GM18907 (cell line): ENCODE measurements around the gene S100A7.
"Not testable (repeated sequence)": the region's sequence is repeated elsewhere in the genome, so short reads cannot be mapped to it uniquely, and the experiment has no call there.

ENCODE experiments used
- ATAC-seq: cut with Tn5 transposase; IDR thresholded peaks from one replicate; pipeline ENCODE4 v1.9.1; 2021; ENCODE audit warnings: mild to moderate bottlenecking, moderate library complexity; ENCODE audit not compliant: unreplicated experiment

The S100A7 gene

DNA sequence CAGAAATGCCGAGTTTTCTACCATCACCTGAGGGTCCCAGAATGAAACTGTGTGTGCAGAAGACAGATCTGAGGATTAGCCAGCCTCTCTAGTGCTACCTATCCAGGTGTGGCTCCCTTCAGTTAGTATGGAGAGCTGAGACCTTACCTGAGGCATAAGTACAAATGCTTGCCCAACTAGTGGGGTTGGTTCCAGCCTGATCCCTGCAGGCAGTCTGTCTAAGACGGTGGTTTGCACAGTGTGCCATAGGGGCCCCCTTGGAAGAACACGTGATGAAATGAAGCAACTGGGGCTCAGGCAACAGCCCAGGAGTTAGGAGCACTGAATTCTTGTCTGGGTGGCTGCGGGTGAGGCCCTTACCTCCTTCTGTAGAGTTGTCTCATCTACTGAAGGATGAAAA is 28.5 kb downstream of the S100A7 start:
- ATAC-seq, result no peak

DNA sequence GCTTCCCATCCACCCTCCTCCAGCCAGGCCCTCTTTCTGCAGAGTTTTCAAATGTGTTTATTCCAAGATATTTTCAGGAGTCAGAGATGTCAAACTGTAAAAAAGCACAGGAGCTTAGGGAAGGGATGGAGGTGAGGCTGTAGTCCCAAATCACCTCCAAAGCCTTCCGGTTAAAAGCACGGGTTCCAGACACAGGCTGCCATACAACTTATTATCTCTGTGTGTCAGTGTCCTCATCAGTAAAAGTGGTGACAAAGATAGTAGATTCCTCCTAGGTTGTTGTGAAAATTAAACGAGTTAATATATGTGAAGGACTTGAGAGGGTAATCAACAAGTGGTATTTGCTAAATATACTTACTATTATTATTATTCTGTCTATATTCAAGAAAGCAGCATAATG is 29.0 kb downstream of the S100A7 start:
- no peak for ATAC-seq

DNA sequence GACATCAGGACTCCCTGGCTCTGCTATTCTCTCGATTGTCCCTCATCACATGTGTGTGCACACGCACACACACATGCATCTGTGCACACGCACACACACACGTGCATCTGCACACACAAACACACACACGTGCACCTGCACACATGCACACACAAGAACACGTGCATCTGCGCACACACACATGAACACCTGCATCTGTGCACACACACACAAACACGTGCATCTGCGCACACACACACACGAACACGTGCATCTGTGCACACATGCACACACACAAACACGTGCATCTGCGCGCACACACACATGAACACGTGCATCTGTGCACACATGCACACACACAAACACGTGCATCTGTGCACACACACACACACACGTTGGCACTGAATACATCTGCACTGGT is 29.4 kb downstream of the S100A7 start:
- no peak for ATAC-seq

GRCh38 chr1:153430561-153430960 is 29.9 kb downstream of the S100A7 start:
- ATAC-seq, result no peak

DNA sequence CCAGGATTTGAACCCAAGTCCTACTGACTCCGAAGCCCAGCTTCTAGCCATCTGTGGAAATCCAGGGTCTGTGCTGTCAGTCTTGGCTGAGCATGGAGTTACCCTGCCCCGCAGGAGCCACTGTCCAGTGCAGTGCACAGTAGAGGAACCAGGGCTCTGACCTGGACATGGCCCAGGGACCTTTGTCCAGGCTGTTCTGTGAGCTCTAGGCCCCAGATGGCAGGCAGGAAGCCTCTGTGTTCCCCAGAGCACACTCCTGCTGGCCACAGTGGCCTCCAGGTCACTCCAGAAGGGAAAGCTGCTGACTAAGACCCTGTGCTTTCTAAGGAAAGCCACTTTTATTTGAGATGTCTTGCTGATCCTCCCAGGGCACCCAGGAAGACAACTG is 30.3 kb downstream of the S100A7 start:
- ATAC-seq, result no peak

DNA sequence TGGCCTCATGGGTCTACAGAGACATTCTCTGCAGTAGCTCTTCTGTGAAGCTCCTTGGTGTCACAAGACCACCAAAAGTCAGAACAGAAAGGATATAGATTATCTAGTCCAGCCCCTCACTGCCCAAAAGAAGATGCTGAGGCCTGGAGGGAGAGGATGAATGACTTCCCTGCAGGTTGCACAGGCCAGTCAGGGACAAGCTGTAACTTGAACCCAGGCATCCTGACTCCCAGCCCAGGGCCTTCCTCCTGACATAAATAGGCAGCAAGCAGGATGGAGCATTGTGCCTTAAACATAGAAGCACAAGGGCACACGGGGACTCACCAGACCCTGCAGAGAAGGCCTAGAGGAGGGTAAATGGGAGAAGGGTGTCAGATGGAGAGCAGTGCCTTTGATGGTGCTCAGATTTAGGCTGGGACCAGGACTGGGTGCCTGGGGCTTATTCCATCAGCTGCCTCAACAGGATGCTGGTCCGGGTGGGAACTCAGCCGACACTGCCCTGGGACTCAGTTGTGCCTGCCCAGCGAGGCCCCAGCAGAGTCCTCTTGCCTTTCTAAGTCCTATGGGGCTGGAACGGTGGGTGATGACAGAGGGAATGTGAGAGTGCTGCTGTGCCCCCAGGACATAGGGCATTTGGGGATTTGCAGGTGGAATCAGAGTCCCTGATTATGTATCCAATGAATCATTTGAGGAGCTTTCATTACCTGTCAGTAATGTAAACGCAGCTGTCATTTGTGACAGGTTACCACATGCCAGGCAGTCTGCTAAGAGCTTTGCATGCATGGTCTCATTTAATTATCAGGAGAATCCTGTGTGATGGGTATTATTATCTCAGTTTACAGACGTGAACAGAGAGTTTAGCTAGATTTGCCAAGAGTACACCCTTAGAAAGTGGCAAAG is 30.9 kb downstream of the S100A7 start:
- ATAC-seq, result no peak

DNA sequence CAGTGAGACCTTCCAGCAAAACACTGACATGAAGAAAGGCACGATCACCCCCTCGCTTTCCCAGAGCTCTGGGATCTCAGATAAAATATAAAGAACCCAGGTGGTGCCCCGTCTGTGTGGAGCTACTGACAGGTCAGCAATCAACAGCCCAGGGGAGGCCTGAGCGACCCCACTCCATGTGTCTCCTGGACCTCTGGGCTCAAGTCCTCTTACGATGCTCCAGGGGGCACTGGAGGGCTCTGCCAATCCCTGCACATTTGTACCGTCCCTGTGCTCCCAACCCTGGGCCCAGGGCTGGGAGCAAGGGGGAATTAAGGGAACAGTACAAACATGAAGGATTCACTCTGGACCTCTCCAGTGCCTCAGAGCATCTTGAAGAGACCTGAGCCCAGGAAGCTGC is 31.7 kb downstream of the S100A7 start:
- ATAC-seq, result no peak

GRCh38 chr1:153428073-153428638 is 32.3 kb downstream of the S100A7 start:
- ATAC-seq, result no peak

DNA sequence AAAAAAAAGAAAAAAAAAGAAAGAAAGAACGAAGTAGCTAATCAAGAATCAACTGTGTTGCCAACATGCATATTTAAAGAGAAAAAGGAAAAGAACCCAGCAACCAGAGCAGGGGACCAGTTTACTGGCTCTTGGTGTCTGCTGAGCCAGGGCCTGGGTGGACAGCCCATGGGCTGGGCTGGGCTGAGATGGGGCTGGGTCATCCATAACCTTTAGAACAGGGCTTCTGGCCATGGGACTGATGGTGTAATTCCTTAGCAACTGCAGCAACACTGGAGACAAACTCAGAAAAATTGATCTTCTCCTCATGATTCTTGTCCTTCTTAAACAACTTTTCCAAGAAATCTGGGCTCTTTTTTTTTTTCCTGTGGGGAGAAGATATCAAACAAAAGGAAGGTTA is 33.6 kb downstream of the S100A7 start:
- no peak for ATAC-seq

GRCh38 chr1:153422450-153423068 is 37.9 kb downstream of the S100A7 start:
- no peak for ATAC-seq

- ATAC-seq, result no peak
These were observed 40.1 kb downstream of the S100A7 start for GRCh38 chr1:153420306-153420705.

DNA sequence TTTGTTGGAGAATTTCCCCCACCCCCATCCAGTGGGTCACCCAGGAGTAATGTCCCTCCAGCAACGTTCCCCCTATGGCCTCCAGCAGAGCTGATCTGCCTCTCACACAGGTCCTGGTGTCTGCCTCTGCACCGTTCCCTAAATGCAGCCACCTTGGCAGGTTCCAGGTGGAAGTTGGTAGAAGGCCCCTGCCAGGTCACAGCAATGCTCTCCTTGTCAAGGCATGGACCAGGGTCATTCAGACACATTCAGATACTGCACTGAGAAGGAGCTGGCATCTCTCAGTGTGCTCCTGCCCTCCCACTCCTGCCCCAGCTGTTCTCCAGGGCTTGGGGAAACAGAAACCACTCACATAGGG is 41.0 kb downstream of the S100A7 start:
- not testable (repeated sequence) for ATAC-seq

DNA sequence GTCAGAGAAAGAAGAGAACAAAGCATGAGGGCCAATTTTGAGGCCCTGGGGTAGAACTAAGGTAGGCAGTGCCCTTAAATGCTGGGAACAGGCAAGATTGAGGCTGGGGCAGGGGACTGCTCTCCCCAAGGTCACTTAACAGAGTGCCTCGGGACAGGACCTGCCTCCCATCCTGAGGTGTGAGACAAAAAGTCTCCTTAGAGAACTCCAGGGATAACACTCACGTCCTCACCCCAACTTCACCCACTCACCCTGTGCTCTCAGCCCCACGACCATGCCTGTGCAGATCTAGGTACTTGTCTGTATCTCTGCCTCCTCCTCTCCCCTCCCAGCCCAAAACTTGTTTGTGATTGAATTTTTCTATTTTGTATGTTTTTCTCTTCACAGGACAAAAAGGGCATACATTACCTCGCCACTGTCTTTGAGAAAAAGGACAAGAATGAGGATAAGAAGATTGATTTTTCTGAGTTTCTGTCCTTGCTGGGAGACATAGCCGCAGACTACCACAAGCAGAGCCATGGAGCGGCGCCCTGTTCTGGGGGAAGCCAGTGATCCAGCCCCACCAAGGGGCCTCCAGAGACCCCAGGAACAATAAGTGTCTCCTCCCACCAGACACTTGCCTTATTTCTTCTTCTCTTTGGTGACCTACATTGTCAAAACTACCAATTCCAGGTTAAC is 41.6 kb downstream of the S100A7 start:
- ATAC-seq, result not testable (repeated sequence)

- no peak for ATAC-seq
These were observed 43.1 kb downstream of the S100A7 start for GRCh38 chr1:153417136-153417888.

DNA sequence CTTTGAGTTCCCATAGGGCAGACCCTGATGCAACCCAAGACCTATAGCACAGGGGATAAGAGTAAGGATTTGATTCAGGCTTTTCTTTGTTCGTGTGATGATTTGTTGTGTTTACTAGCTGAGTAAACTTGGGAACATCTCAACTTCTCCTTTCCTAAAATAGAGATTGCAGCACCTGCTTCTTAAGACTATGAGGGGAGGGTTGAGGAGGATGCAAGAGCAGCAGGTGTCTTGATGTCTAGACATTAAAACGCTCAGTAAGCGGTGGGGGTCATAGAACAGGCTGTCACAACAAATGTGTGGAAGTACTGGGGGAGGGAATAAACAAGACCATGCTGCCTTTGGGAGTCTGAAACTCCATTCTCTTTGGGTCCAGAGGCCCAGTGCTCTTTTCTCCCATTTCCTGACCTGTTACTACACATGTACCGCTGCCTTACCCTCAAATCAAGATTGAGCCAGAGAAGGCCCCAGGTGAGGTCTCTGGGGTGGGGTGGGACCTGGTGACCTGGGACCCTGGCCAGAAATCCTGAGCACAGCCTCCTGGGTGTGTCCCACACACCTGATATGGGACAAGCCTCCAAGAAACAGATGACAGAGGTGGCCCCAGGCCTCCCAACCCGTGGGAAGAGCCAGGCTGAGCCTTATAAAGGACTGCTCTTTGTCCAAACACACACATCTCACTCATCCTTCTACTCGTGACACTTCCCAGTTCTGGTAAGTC is 44.4 kb downstream of the S100A7 start, which contains the start of gene S100A7A:
TSS of gene S100A7A (plus strand) at position 671 of the 721 bp plus-strand sequence. CDS start 1,563 bp downstream, outside the sequence.
- ATAC-seq, result no peak

DNA sequence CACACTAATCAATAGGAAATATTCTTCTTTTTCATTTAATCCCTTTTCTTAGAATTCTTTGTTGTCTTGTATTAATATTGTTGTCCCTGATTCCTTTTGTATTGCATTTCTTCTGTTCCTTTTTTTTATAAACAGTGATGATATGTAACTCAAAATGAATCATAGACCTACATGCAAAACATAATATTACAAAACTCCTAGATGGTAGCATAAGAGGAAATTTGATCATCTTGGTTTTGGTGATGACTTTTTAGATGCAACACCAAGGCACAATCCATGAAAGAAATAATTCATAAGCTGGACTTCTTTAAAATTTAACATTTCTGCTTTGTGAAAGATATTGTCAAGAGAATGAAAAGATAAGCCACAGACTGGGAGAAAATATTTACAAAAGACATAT is 46.5 kb downstream of the S100A7 start:
- not testable (repeated sequence) for ATAC-seq
